Naive thymus-derived CD4-positive, alpha-beta T cell (primary cell): ENCODE results near the gene TRAK2. TPM values are rescaled to one million over a fixed set of nuclear protein-coding genes. Genes with fewer than 3 reads are reported as not detected.
A peak's percentile ranks its signal among the peaks of the same experiment; 100 is the strongest.
"Not testable (repeated sequence)": the region's sequence is repeated elsewhere in the genome, so short reads cannot be mapped to it uniquely, and the experiment has no call there.

Source experiments
- ATAC-seq: fragments of 150-1000 bp; cut with Tn5 transposase; 2 replicates; pipeline ENCODE4 v1.10.0; 2021; ENCODE audit warnings: mild to moderate bottlenecking, moderate library complexity
- CTCF ChIA-PET: fragments of 350-600 bp; sonication (Branson Sonifier 250); formaldehyde crosslinking; loops from one replicate; lab custom pipeline; 2021; ENCODE audit warnings: antibody characterized with exemption; lab: Charles Lee
- POLR2A ChIA-PET: fragments of 350-600 bp; sonication (Branson Sonifier 250); formaldehyde crosslinking; loops from one replicate; lab custom pipeline; 2021; ENCODE audit warnings: antibody characterized with exemption, inconsistent platforms; lab: Charles Lee
- DNase-seq, 9 donors: peaks; one replicate each; pipeline versions ENCODE4 v3.0.0 to v3.0.0-alpha.2; 2020 to 2022; ENCODE audit warnings: mixed read lengths in 1 of 9
- H3K27ac ChIP-seq: one replicate; pipeline ENCODE4 v1.7.0; 2013; ENCODE audit warnings: mild to moderate bottlenecking, low read depth, low read length, moderate library complexity
- H3K27me3 ChIP-seq, 2 donors: one replicate each; pipeline ENCODE4 v1.7.0; 2013; ENCODE audit warnings: low read length in 2 of 2, mild to moderate bottlenecking in 2 of 2, moderate library complexity in 2 of 2; ENCODE audit not compliant: control insufficient read depth in 2 of 2, insufficient read depth in 2 of 2
- H3K36me3 ChIP-seq, 3 experiments: 1 replicate in 2 of 3; 2 replicates in 1 of 3; pipeline ENCODE4 v1.7.0; 2013; ENCODE audit warnings: low read length in 3 of 3, mild to moderate bottlenecking in 3 of 3, moderate library complexity in 1 of 3; ENCODE audit not compliant: insufficient read depth in 3 of 3, control insufficient read depth in 2 of 3
- H3K4me1 ChIP-seq, 2 donors: one replicate each; pipeline ENCODE4 v1.7.0; 2013; ENCODE audit warnings: low read length in 2 of 2, mild to moderate bottlenecking in 2 of 2, moderate library complexity in 1 of 2; ENCODE audit not compliant: control insufficient read depth in 2 of 2, insufficient read depth in 2 of 2
- H3K4me3 ChIP-seq: 2 replicates; pipeline ENCODE4 v1.7.0; 2013; ENCODE audit warnings: mild to moderate bottlenecking, low read length
- H3K9me3 ChIP-seq, 3 experiments: 1 replicate in 2 of 3; 2 replicates in 1 of 3; pipeline ENCODE4 v1.7.0; 2013; ENCODE audit warnings: low read length in 3 of 3; ENCODE audit not compliant: control insufficient read depth in 2 of 3
- H3K27ac Mint-ChIP-seq, 9 donors: one replicate each; pipeline ENCODE4 v1.8.0; 2020 to 2022; ENCODE audit warnings: mixed read lengths in 9 of 9, mild to moderate bottlenecking in 8 of 9, moderate library complexity in 5 of 9, inconsistent platforms in 2 of 9
- H3K27me3 Mint-ChIP-seq, 5 donors: one replicate each; pipeline ENCODE4 v1.8.0; 2021 to 2022; ENCODE audit warnings: mixed read lengths in 5 of 5, mild to moderate bottlenecking in 1 of 5
- H3K36me3 Mint-ChIP-seq, 5 donors: one replicate each; pipeline ENCODE4 v1.8.0; 2020 to 2022; ENCODE audit warnings: mixed read lengths in 5 of 5, mild to moderate bottlenecking in 3 of 5, inconsistent platforms in 1 of 5
- H3K4me1 Mint-ChIP-seq, 7 donors: one replicate each; pipeline ENCODE4 v1.8.0; 2020 to 2022; ENCODE audit warnings: mixed read lengths in 7 of 7, mild to moderate bottlenecking in 3 of 7, inconsistent platforms in 1 of 7
- H3K4me3 Mint-ChIP-seq, 10 donors: one replicate each; pipeline ENCODE4 v1.8.0; 2020 to 2022; ENCODE audit warnings: mild to moderate bottlenecking in 10 of 10, mixed read lengths in 10 of 10, moderate library complexity in 6 of 10, inconsistent platforms in 2 of 10
- H3K9me3 Mint-ChIP-seq, 11 donors: one replicate each; pipeline ENCODE4 v1.8.0; 2020 to 2022; ENCODE audit warnings: mixed read lengths in 11 of 11, mild to moderate bottlenecking in 4 of 11, inconsistent platforms in 1 of 11, moderate library complexity in 1 of 11
- intact Hi-C, 2 donors: fragments of 100-400 bp; cut with micrococcal nuclease; formaldehyde crosslinking; loops; one replicate each; pipeline ENCODE4 v1.15.1; 2023
- polyA plus RNA-seq, 2 donors: library from polyadenylated mRNA; unstranded; fragments of 300-500 nt; fragmentation: Illumina TruSeq; gene quantifications; one replicate each; pipeline ENCODE4 v1.2.3, GENCODE V29; 2021
- total RNA-seq, 6 experiments: library from RNA in 5 of 6; stranded (reverse) in 5 of 6; gene quantifications; 1 replicate in 5 of 6; 2 replicates in 1 of 6; pipeline ENCODE4 v1.2.3 and lab custom pipeline; 2021 to 2026

Gene TRAK2
- total and polyA plus RNA-seq, 7 experiments from 2014 or later: 27.2 to 47.6 (median 34.3) TPM

DNA sequence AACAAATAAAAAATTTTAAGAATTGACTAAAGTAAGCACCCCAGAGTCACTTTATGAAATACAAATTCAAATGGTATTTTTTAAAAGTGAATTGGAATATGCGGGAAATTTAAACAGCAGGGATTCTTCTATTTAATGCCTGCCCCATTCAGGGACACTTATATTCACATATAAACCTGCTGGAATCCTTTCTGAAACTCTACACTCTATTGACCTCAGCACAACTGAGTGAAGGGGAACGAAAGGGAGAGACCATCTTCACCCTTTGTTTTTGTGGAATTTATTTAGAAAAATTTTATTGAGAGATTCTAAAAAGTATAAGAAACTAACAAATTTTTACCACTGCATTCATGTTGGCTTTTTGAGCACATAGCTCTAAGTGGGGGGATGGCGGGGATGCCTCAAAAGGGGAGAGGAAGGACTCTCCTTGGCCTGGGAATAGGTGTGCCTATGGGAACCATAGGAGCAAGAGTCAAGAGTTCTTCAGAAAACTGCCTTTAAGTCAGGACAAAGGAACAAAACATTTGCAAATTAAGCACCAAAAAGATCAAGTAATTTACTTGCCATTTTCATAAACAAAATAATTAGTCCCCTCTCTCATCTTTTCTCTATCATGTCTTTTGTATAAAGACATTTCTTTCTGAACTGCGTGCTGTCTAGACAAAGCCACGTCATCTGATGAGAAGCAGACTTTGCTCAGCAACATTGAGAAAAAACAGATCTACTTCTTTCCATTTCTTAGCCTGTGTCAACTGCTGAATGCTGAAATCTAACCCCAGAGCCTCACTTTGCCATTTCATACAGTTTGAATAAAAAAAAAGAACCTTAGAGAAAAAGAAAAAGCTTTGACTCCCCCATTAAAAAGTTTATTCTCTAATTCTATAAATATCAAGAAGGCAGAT is 72.5 kb downstream of the TRAK2 start:
- POLR2A ChIA-PET: no interaction called here
- peak overlapping the region in 1 of 9 donors; percentile 33 for H3K27ac Mint-ChIP-seq
- H3K9me3 Mint-ChIP-seq: peaks cover 0 to 17% (median 4%) of the 10 kb centered on the region in 11 donors
- no peak overlapping the region for H3K4me3 Mint-ChIP-seq
- peaks cover 0 to 4% (median 0%) of the 10 kb centered on the region in 7 donors for H3K4me1 Mint-ChIP-seq
- H3K27me3 Mint-ChIP-seq: no peaks in the 10 kb centered on the region
- peaks cover 13 to 75% (median 57%) of the 10 kb centered on the region in 5 donors for H3K36me3 Mint-ChIP-seq
- no peaks in the 10 kb centered on the region for H3K9me3 ChIP-seq
- DNase-seq (no peak), ATAC-seq (no peak)
- H3K4me1 ChIP-seq: no peaks in the 10 kb centered on the region
- H3K27ac ChIP-seq: no peak overlapping the region
- CTCF ChIA-PET: interaction anchor here (1.4 kb wide), 1 partner anchor 142 kb away, joined by 4 read pairs; no protein-coding TSS in a partner anchor
- H3K4me3 ChIP-seq: no peak overlapping the region
- H3K27me3 ChIP-seq: no peaks in the 10 kb centered on the region
- intact Hi-C loops: no loop called here
- peaks cover 4 to 40% (median 13%) of the 10 kb centered on the region in 3 experiments for H3K36me3 ChIP-seq

- peak overlapping the region in 2 of 9 donors; percentile 36 to 46 for H3K27ac Mint-ChIP-seq
- Histone ChIP-seq H3K4me1 (no peaks in the 10 kb centered on the region), H3K27me3 (no peaks in the 10 kb centered on the region), H3K27ac (peak overlapping the region; percentile 21), H3K36me3 (peaks cover 4 to 25% (median 13%) of the 10 kb centered on the region in 3 experiments), H3K9me3 (no peaks in the 10 kb centered on the region), H3K4me3 (no peak overlapping the region)
- ChIA-PET CTCF (interaction anchor here (1.2 to 1.4 kb wide), 3 partner anchors 12 to 140 kb away, joined by 3 to 4 read pairs (median 4); no protein-coding TSS in a partner anchor), POLR2A (interaction anchor here (0.9 to 1.1 kb wide), 2 partner anchors 74 to 143 kb away, joined by 3 to 6 read pairs; partner anchors contain the start of genes STRADB and TRAK2)
- no peaks in the 10 kb centered on the region for H3K27me3 Mint-ChIP-seq
- ATAC-seq: no peak
- intact Hi-C loops: no loop called here
- H3K4me3 Mint-ChIP-seq: no peak overlapping the region
- no peak for DNase-seq
- peaks cover 18 to 77% (median 56%) of the 10 kb centered on the region in 5 donors for H3K36me3 Mint-ChIP-seq
- H3K9me3 Mint-ChIP-seq: peaks cover 0 to 21% (median 4%) of the 10 kb centered on the region in 11 donors
- H3K4me1 Mint-ChIP-seq: peaks cover 0 to 5% (median 3%) of the 10 kb centered on the region in 7 donors
Observed at GRCh38 chr2:201377218-201377617, 74.0 kb downstream of the TRAK2 start.

GRCh38 chr2:201369775-201370174 is 81.5 kb downstream of the TRAK2 start:
- Histone ChIP-seq H3K27me3 (no peaks in the 10 kb centered on the region), H3K9me3 (no peaks in the 10 kb centered on the region), H3K27ac (no peak overlapping the region), H3K4me3 (no peak overlapping the region), H3K36me3 (no peaks in the 10 kb centered on the region), H3K4me1 (no peaks in the 10 kb centered on the region)
- CTCF ChIA-PET: interaction anchor here (0.7 kb wide), 1 partner anchor 26 kb away, joined by 3 read pairs; no protein-coding TSS in a partner anchor
- Mint-ChIP-seq H3K27me3 (no peaks in the 10 kb centered on the region), H3K4me1 (peaks cover 0 to 11% (median 3%) of the 10 kb centered on the region in 7 donors), H3K4me3 (no peak overlapping the region), H3K9me3 (peaks cover 4 to 39% (median 16%) of the 10 kb centered on the region in 11 donors), H3K36me3 (peaks cover 9 to 87% (median 75%) of the 10 kb centered on the region in 5 donors), H3K27ac (no peak overlapping the region)
- DNase-seq (no peak), ATAC-seq (no peak)
- POLR2A ChIA-PET: no interaction called here
- intact Hi-C loops: no loop called here

DNA sequence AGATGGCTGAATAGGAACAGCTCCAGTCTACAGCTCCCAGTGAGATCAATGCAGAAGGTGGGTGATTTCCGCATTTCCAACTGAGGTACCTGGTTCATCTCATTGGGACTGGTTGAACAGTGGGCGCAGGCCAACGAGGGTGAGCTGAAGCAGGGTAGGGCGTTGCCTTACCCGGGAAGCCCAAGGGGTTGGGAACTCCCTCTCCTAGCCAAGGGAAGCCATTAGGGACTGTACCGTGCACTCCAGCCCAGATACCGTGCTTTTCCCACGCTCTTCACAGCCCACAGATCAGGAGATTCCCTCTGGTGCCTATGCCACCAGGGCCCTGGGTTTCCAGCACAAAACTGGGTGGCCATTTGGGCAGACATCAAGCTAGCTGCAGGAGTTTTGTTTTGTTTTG is 81.9 kb downstream of the TRAK2 start:
- H3K27me3 Mint-ChIP-seq, H3K27ac ChIP-seq, H3K9me3 ChIP-seq, H3K36me3 ChIP-seq, DNase-seq, H3K4me1 ChIP-seq, H3K27ac Mint-ChIP-seq, ATAC-seq, H3K4me3 ChIP-seq, H3K4me3 Mint-ChIP-seq, intact Hi-C loops, H3K27me3 ChIP-seq: not testable (repeated sequence)
- Mint-ChIP-seq H3K4me1 (peaks cover under 1 to 13% (median under 1%) of the 10 kb centered on the region in 7 donors), H3K9me3 (peaks cover 4 to 40% (median 16%) of the 10 kb centered on the region in 11 donors), H3K36me3 (peaks cover 11 to 85% (median 76%) of the 10 kb centered on the region in 5 donors)
- POLR2A ChIA-PET: interaction anchor here (0.6 kb wide), 1 partner anchor 71 kb away, joined by 3 read pairs; no protein-coding TSS in a partner anchor
- CTCF ChIA-PET: interaction anchor here (0.7 kb wide), 1 partner anchor 26 kb away, joined by 3 read pairs; no protein-coding TSS in a partner anchor

GRCh38 chr2:201366146-201366545 is 85.1 kb downstream of the TRAK2 start:
- intact Hi-C loops: no loop called here
- no peaks in the 10 kb centered on the region for H3K36me3 ChIP-seq
- H3K27ac ChIP-seq: no peak overlapping the region
- Mint-ChIP-seq H3K4me3 (no peak overlapping the region), H3K36me3 (peaks cover 8 to 74% (median 67%) of the 10 kb centered on the region in 5 donors), H3K27me3 (no peaks in the 10 kb centered on the region), H3K4me1 (peaks cover 11 to 35% (median 30%) of the 10 kb centered on the region in 7 donors), H3K9me3 (peaks cover 4 to 43% (median 16%) of the 10 kb centered on the region in 11 donors), H3K27ac (peak overlapping the region in 1 of 9 donors; percentile 11)
- H3K27me3 ChIP-seq: no peaks in the 10 kb centered on the region
- H3K9me3 ChIP-seq: no peaks in the 10 kb centered on the region
- ATAC-seq: no peak
- H3K4me1 ChIP-seq: peaks cover 0 to 20% of the 10 kb centered on the region in 2 donors
- DNase-seq: no peak
- ChIA-PET CTCF (interaction anchor here (2.8 kb wide), 1 partner anchor 184 kb away, joined by 10 read pairs; the partner anchor contains the start of gene CASP10), POLR2A (interaction anchor here (2.7 kb wide), 1 partner anchor 133 kb away, joined by 14 read pairs; no protein-coding TSS in a partner anchor)
- no peak overlapping the region for H3K4me3 ChIP-seq
